Peyer's patch (tissue), 4 donors: Measurements from ENCODE around the gene ART3. TPM values are rescaled to one million over a fixed set of nuclear protein-coding genes. Genes with fewer than 3 reads are reported as not detected.
A peak's percentile ranks its signal among the peaks of the same experiment; 100 is the strongest.

Experiments
- DNase-seq, 3 donors: peaks; one replicate each; pipeline ENCODE4 v3.0.0-alpha.2; 2017 to 2019
- H3K27ac ChIP-seq, 4 donors: fragments of 200-600 bp; sonication (generic); one replicate each; pipeline ENCODE4 v1.5.1; 2016 to 2019
- H3K27me3 ChIP-seq, 2 donors: fragments of 200-600 bp; sonication (generic); one replicate each; pipeline ENCODE4 v1.5.1; 2019
- H3K36me3 ChIP-seq, 3 donors: fragments of 200-600 bp; sonication (generic); one replicate each; pipeline ENCODE4 v1.5.1; 2016 to 2019
- H3K4me1 ChIP-seq, 4 donors: fragments of 200-600 bp; sonication (generic); one replicate each; pipeline ENCODE4 v1.5.1; 2016 to 2019
- H3K4me3 ChIP-seq, 4 donors: fragments of 200-600 bp; sonication (generic); 1 replicate in 3 of 4; 2 replicates in 1 of 4; pipeline ENCODE4 v1.5.1; 2016 to 2019; ENCODE audit warnings: mild to moderate bottlenecking in 1 of 4
- H3K9me3 ChIP-seq, 4 donors: fragments of 200-600 bp; sonication (generic); one replicate each; pipeline ENCODE4 v1.5.1; 2016 to 2019; ENCODE audit warnings: mild to moderate bottlenecking in 1 of 4
- POLR2A ChIP-seq, 2 donors: fragments of 450-650 bp; IDR thresholded peaks; one replicate each; pipeline ENCODE4 v1.5.1; 2017; ENCODE audit warnings: antibody characterized with exemption in 2 of 2, mild to moderate bottlenecking in 2 of 2, moderate library complexity in 2 of 2
- total RNA-seq, 4 donors: library from RNA; depleted of rRNA; stranded (reverse); fragments of >200 nt; gene quantifications; one replicate each; pipeline ENCODE4 v1.1.0, GENCODE V29; 2016
- TF ChIP-seq, protein P1 (sequence below), 6 experiments: fragments of 450-650 bp in 4 of 6; fragments of 200-600 bp in 2 of 6; sonication (generic) in 1 of 6; IDR thresholded peaks; one replicate each; pipeline ENCODE4 v1.5.1; 2017 to 2019; ENCODE audit warnings: antibody characterized with exemption in 6 of 6, mild to moderate bottlenecking in 3 of 6, moderate library complexity in 1 of 6

The ART3 gene
- total RNA-seq, 4 donors from 2014 or later: 0.85 TPM; not detected in 3

DNA sequence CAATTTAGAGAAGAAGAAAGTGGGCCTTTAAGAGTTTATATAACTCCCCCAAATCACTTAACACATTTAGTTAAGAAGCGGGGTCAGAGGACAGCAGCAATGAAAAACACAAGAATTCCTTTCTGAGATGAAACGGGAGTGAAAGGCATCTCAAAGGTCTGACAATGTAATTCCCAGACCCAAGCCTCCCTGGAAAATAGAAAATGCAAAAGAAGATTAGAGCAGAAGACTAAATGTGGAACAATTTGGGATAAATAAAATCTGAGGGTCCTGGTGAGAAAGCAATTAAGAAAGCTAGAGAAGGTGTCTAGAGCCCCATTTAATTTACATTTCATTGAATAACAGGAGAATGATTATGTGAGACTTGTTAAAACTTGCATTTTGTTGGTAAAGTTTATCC, 19.1 kb upstream of the ART3 start:
- TF ChIP-seq, protein P1, sequence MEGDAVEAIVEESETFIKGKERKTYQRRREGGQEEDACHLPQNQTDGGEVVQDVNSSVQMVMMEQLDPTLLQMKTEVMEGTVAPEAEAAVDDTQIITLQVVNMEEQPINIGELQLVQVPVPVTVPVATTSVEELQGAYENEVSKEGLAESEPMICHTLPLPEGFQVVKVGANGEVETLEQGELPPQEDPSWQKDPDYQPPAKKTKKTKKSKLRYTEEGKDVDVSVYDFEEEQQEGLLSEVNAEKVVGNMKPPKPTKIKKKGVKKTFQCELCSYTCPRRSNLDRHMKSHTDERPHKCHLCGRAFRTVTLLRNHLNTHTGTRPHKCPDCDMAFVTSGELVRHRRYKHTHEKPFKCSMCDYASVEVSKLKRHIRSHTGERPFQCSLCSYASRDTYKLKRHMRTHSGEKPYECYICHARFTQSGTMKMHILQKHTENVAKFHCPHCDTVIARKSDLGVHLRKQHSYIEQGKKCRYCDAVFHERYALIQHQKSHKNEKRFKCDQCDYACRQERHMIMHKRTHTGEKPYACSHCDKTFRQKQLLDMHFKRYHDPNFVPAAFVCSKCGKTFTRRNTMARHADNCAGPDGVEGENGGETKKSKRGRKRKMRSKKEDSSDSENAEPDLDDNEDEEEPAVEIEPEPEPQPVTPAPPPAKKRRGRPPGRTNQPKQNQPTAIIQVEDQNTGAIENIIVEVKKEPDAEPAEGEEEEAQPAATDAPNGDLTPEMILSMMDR (IDR thresholded peaks at IDR 0.05): no peak
- no peak for TF ChIP-seq POLR2A (IDR thresholded peaks at IDR 0.05)
- Histone ChIP-seq H3K4me3 (no peak overlapping the region), H3K36me3 (no peaks in the 10 kb centered on the region)

DNA sequence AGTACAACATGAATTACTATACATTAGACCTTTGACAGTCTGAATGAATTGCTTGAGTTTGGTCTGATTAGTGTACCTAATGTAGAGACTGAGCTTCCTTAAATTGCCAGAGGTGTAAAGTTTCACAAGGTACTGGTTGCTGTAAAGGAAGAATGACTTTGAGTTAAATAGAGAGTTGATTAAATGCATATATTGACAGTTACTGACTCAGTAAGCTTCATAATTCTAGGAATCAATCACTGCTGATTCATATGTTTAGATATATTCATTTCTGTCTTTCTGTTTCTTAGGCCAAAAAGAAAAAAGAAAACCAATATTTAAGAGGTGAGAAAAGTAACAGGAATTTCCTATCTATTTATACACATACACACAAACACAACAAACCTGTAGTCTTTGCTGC, 16.2 kb upstream of the ART3 start:
- no peak overlapping the region for H3K4me3 ChIP-seq
- DNase-seq: no peak
- H3K9me3 ChIP-seq: no peaks in the 10 kb centered on the region
- no peak for TF ChIP-seq POLR2A (IDR thresholded peaks at IDR 0.05)
- TF ChIP-seq, protein P1 (IDR thresholded peaks at IDR 0.05): no peak
- peaks cover 0 to 7% (median 0%) of the 10 kb centered on the region in 4 donors for H3K4me1 ChIP-seq
- H3K36me3 ChIP-seq: no peaks in the 10 kb centered on the region
- no peak overlapping the region for H3K27ac ChIP-seq
- no peaks in the 10 kb centered on the region for H3K27me3 ChIP-seq

More for the DNA sequence above, 19.1 kb upstream of the ART3 start:
- H3K9me3 ChIP-seq: no peaks in the 10 kb centered on the region
- H3K27ac ChIP-seq: no peak overlapping the region
- no peaks in the 10 kb centered on the region for H3K27me3 ChIP-seq
- peaks cover 0 to 7% (median 0%) of the 10 kb centered on the region in 4 donors for H3K4me1 ChIP-seq
- no peak for DNase-seq

DNA sequence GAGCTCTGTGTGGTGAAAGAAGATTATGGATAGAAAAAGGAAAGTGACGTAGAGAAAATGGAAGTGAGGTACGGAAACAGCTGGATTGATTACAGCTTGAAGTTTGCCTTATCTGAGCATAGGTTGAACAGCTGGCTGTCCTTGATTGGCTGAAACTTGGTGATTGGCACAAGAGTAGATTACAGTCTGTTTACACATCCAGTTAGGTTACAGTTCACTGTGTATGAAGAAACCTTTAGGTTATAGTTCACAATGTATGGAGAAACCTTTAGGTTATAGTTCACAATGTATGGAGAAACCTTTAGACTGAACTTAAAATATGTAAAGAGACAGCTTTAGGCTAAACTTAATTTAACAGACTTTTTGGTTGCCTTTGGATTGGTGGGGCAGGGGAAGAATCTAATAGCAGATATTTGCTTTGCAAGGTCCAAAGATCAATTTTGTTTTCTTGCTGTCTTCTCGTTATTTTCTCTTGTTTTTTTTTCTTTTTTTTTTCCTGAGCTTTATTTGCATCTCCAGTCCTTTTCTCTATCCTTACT, 15.6 kb upstream of the ART3 start:
- no peaks in the 10 kb centered on the region for H3K9me3 ChIP-seq
- H3K36me3 ChIP-seq: no peaks in the 10 kb centered on the region
- H3K4me3 ChIP-seq: no peak overlapping the region
- no peaks in the 10 kb centered on the region for H3K27me3 ChIP-seq
- peaks cover 0 to 7% (median 0%) of the 10 kb centered on the region in 4 donors for H3K4me1 ChIP-seq
- peak in 1 of 3 donors; percentile 60 for DNase-seq
- TF ChIP-seq, protein P1 (IDR thresholded peaks at IDR 0.05): no peak
- no peak for TF ChIP-seq POLR2A (IDR thresholded peaks at IDR 0.05)
- H3K27ac ChIP-seq: no peak overlapping the region

DNA sequence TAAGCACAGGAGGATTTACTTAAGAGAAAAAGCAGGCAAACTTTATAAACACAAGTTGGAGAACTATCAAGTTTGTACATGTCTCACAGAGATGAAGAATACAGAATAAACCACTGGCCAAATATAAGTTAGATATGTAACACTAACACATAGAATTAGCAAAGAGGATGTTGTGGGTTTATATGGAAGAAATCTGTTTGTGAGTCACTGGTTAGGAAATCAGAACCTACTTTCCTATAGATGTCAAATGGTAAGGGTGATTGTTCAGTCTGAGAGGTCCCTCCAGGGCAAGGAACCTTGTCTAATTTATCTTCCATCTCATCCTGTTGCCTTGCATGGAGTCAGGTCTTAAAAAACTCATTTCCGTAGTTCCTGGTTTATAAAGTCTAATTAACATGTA, 14.8 kb upstream of the ART3 start:
- H3K27me3 ChIP-seq: no peaks in the 10 kb centered on the region
- no peak overlapping the region for H3K4me3 ChIP-seq
- TF ChIP-seq, protein P1 (IDR thresholded peaks at IDR 0.05): no peak
- TF ChIP-seq POLR2A (IDR thresholded peaks at IDR 0.05): no peak
- H3K4me1 ChIP-seq: peaks cover 0 to 7% (median 0%) of the 10 kb centered on the region in 4 donors
- DNase-seq: no peak
- H3K27ac ChIP-seq: no peak overlapping the region
- no peaks in the 10 kb centered on the region for H3K36me3 ChIP-seq
- H3K9me3 ChIP-seq: no peaks in the 10 kb centered on the region

DNA sequence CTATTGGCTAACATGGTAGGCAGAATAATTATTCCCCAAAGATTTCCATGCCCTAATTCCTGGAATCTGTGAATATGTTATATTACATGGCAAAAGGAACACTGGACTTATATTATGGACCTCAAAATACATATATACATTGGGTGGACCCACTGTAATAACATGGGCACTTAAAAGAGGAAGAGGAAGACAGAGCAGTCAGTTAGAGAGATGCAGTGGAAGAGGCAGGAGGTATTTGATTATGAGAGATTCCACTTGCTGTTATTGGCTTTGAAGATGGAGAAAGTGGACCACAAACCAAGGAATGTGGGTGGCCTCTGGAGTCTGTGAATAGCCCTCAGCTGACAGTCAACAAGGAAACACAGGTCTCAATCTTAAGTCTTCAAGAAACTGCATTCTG, 14.0 kb upstream of the ART3 start:
- H3K9me3 ChIP-seq: no peaks in the 10 kb centered on the region
- H3K27ac ChIP-seq: no peak overlapping the region
- no peak overlapping the region for H3K4me3 ChIP-seq
- no peaks in the 10 kb centered on the region for H3K36me3 ChIP-seq
- TF ChIP-seq, protein P1 (IDR thresholded peaks at IDR 0.05): no peak
- TF ChIP-seq POLR2A (IDR thresholded peaks at IDR 0.05): no peak
- H3K27me3 ChIP-seq: no peaks in the 10 kb centered on the region
- DNase-seq: no peak
- peaks cover 0 to 7% (median 0%) of the 10 kb centered on the region in 4 donors for H3K4me1 ChIP-seq

DNA sequence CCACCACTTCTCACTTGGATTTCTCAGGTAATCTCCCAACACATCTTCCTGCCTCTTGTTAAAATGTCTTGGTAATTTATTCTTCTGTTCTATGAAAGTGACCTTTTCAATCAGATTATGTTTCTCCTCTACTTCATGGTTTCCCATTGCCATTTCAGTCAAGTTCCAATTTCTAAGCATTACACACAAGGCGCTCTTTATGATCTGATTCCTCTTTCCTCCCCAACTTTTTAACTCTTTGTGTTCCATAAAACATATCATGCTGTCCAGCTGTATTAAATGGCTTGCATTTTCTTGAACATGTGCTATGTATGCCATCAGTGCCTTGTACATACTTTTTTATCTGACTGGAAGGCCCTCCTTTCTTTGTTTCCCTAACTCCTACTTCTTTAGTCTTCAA, 13.1 kb upstream of the ART3 start:
- DNase-seq: no peak
- no peaks in the 10 kb centered on the region for H3K36me3 ChIP-seq
- no peak for TF ChIP-seq POLR2A (IDR thresholded peaks at IDR 0.05)
- TF ChIP-seq, protein P1 (IDR thresholded peaks at IDR 0.05): no peak

More for the DNA sequence above, 13.1 kb upstream of the ART3 start:
- Histone ChIP-seq H3K9me3 (no peaks in the 10 kb centered on the region), H3K4me3 (no peak overlapping the region), H3K27ac (no peak overlapping the region), H3K4me1 (peaks cover 0 to 7% (median 0%) of the 10 kb centered on the region in 4 donors), H3K27me3 (no peaks in the 10 kb centered on the region)
